SK-N-SH (cell line): Measurements from ENCODE around the gene RAD52. TPM values are rescaled to one million over a fixed set of nuclear protein-coding genes. Genes with fewer than 3 reads are reported as not detected.
A peak's percentile ranks its signal among the peaks of the same experiment; 100 is the strongest.

Experiments used
- CTCF ChIA-PET: fragments of 300-600, 350-600 bp; formaldehyde crosslinking; extraction: SDS; loops from one replicate; lab custom pipeline; 2021; lab: Yijun Ruan, JAX
- POLR2A ChIA-PET: fragments of 350-600 bp; sonication (Branson Sonifier 250); formaldehyde crosslinking; extraction: SDS; loops from one replicate; lab custom pipeline; 2020; ENCODE audit warnings: antibody characterized with exemption, inconsistent platforms; lab: Yijun Ruan, JAX
- DNase-seq: peaks from one replicate; pipeline ENCODE4 v3.0.0; 2012
- H2AFZ ChIP-seq: fragments of 200-600 bp; sonication (generic); 2 replicates; pipeline ENCODE4 v1.8.1; 2016; ENCODE audit warnings: antibody characterized with exemption, mild to moderate bottlenecking, low read depth
- H3F3A ChIP-seq: fragments of 200-600 bp; sonication (generic); replicated peaks from 2 replicates; pipeline ENCODE3; 2016; ENCODE audit warnings: antibody characterized with exemption, mild to moderate bottlenecking; ENCODE audit not compliant: insufficient read depth
- H3K27ac ChIP-seq, 2 experiments: fragments of 200-500 bp in 1 of 2; fragments of 200-600 bp in 1 of 2; sonication (Bioruptor generic) in 1 of 2; sonication (generic), shearing (Covaris generic) in 1 of 2; 2 replicates each; pipeline versions ENCODE4 v1.5.1 to v1.6.1; 2014 to 2016; ENCODE audit warnings: low read depth in 2 of 2, inconsistent platforms in 1 of 2, low read length in 1 of 2, mild to moderate bottlenecking in 1 of 2, mixed read lengths in 1 of 2
- H3K27me3 ChIP-seq: fragments of 200-600 bp; sonication (generic), shearing (Covaris generic); 2 replicates; pipeline ENCODE4 v1.6.1; 2016; ENCODE audit warnings: mixed run types; ENCODE audit not compliant: insufficient read depth
- H3K36me3 ChIP-seq, 2 experiments: fragments of 200-500 bp in 1 of 2; fragments of 200-600 bp in 1 of 2; sonication (Bioruptor generic) in 1 of 2; sonication (generic) in 1 of 2; replicated peaks in 1 of 2; 2 replicates each; pipeline versions ENCODE3 to v1.5.1; 2014 to 2016; ENCODE audit warnings: low read length in 1 of 2, mild to moderate bottlenecking in 1 of 2; ENCODE audit not compliant: insufficient read depth in 2 of 2, control insufficient read depth in 1 of 2
- H3K4me1 ChIP-seq, 2 experiments: fragments of 200-500 bp in 1 of 2; fragments of 200-600 bp in 1 of 2; sonication (Bioruptor generic) in 1 of 2; sonication (generic), shearing (Covaris generic) in 1 of 2; 2 replicates each; pipeline versions ENCODE4 v1.5.1 to v1.6.1; 2014 to 2016; ENCODE audit warnings: low read depth in 1 of 2, low read length in 1 of 2, mixed run types in 1 of 2; ENCODE audit not compliant: insufficient read depth in 2 of 2, control insufficient read depth in 1 of 2
- H3K4me2 ChIP-seq: fragments of 200-600 bp; sonication (generic), shearing (Covaris generic); 2 replicates; pipeline ENCODE4 v1.6.1; 2017; ENCODE audit warnings: mixed run types
- H3K4me3 ChIP-seq, 2 experiments: fragments of 200-500 bp in 1 of 2; fragments of 200-600 bp in 1 of 2; sonication (Bioruptor generic) in 1 of 2; sonication (generic), shearing (Covaris generic) in 1 of 2; 2 replicates each; pipeline versions ENCODE4 v1.5.1 to v1.8.1; 2014 to 2016; ENCODE audit warnings: low read depth in 2 of 2, inconsistent platforms in 1 of 2, low read length in 1 of 2, mild to moderate bottlenecking in 1 of 2, mixed read lengths in 1 of 2, moderate library complexity in 1 of 2
- H3K79me2 ChIP-seq: fragments of 200-600 bp; sonication (generic); 2 replicates; pipeline ENCODE4 v1.8.1; 2017; ENCODE audit warnings: mild to moderate bottlenecking; ENCODE audit not compliant: insufficient read depth
- H3K9ac ChIP-seq: fragments of 200-600 bp; sonication (generic); 2 replicates; pipeline ENCODE4 v1.6.1; 2017; ENCODE audit warnings: mixed run types
- H3K9me2 ChIP-seq: fragments of 200-600 bp; sonication (generic); 2 replicates; pipeline ENCODE4 v1.6.1; 2017; ENCODE audit warnings: mixed run types
- H3K9me3 ChIP-seq: fragments of 200-600 bp; sonication (generic); 2 replicates; pipeline ENCODE4 v1.6.1; 2017; ENCODE audit warnings: mixed run types, mild to moderate bottlenecking, moderate library complexity
- H4K20me1 ChIP-seq: fragments of 200-600 bp; sonication (generic); 2 replicates; pipeline ENCODE4 v1.6.1; 2017; ENCODE audit warnings: mild to moderate bottlenecking, mixed run types; ENCODE audit not compliant: insufficient read depth
- ELF1 ChIP-seq: IDR thresholded peaks from 2 replicates; pipeline ENCODE4 v1.4.0; 2012
- EP300 ChIP-seq, 2 experiments: IDR thresholded peaks; 2 replicates each; pipeline versions ENCODE4 v1.4.0 to v1.6.1; 2012; ENCODE audit warnings: borderline replicate concordance in 1 of 2, low read depth in 1 of 2, low read length in 1 of 2
- EZH2phosphoT487 ChIP-seq: fragments of 200-600 bp; sonication (generic); IDR thresholded peaks from 2 replicates; pipeline ENCODE4 v1.6.1; 2017; ENCODE audit warnings: low read depth, mixed run types, mild to moderate bottlenecking, antibody characterized with exemption, moderate library complexity, borderline replicate concordance
- FOXJ3 ChIP-seq: sonication (generic); formaldehyde crosslinking; IDR thresholded peaks from 2 replicates; pipeline ENCODE4 v1.5.1; 2020; ENCODE audit warnings: mild to moderate bottlenecking, missing genetic modification reagents
- FOXM1 ChIP-seq: IDR thresholded peaks from 2 replicates; pipeline ENCODE4 v1.4.0; 2012; ENCODE audit warnings: low read depth, mild to moderate bottlenecking
- GABPA ChIP-seq: IDR thresholded peaks from 2 replicates; pipeline ENCODE4 v1.4.0; 2012; ENCODE audit warnings: low read depth, mild to moderate bottlenecking
- JUND ChIP-seq: IDR thresholded peaks from 2 replicates; pipeline ENCODE4 v1.4.0; 2012
- MEF2A ChIP-seq: IDR thresholded peaks from 2 replicates; pipeline ENCODE4 v1.4.0; 2012; ENCODE audit warnings: low read depth, borderline replicate concordance
- MXI1 ChIP-seq: IDR thresholded peaks from 2 replicates; pipeline ENCODE4 v1.6.1; 2012; ENCODE audit warnings: mild to moderate bottlenecking, low read depth, low read length, improper control_type of control experiment
- NFIC ChIP-seq: IDR thresholded peaks from 2 replicates; pipeline ENCODE4 v1.4.0; 2012; ENCODE audit warnings: borderline replicate concordance
- NRF1 ChIP-seq: IDR thresholded peaks from 2 replicates; pipeline ENCODE4 v1.6.1; 2012; ENCODE audit warnings: low read depth, mild to moderate bottlenecking, low read length
- POLR2AphosphoS5 ChIP-seq: IDR thresholded peaks from 2 replicates; pipeline ENCODE4 v1.6.1; 2012; ENCODE audit warnings: low read depth, low read length
- RAD21 ChIP-seq: IDR thresholded peaks from 2 replicates; pipeline ENCODE4 v1.6.1; 2012; ENCODE audit warnings: mild to moderate bottlenecking, low read length
- RCOR1 ChIP-seq: fragments of 150-350 bp; IDR thresholded peaks from 2 replicates; pipeline ENCODE4 v1.6.1; 2017; ENCODE audit warnings: antibody characterized with exemption, low read length
- SIN3A ChIP-seq: IDR thresholded peaks from 2 replicates; pipeline ENCODE4 v1.6.1; 2012; ENCODE audit warnings: low read depth, mild to moderate bottlenecking, low read length, moderate library complexity, borderline replicate concordance
- SMC3 ChIP-seq: IDR thresholded peaks from 2 replicates; pipeline ENCODE4 v1.6.1; 2012; ENCODE audit warnings: low read depth, low read length, improper control_type of control experiment
- TAF1 ChIP-seq: IDR thresholded peaks from 2 replicates; pipeline ENCODE4 v1.6.1; 2012; ENCODE audit warnings: low read depth, mild to moderate bottlenecking, low read length, moderate library complexity, borderline replicate concordance
- TCF12 ChIP-seq: IDR thresholded peaks from 2 replicates; pipeline ENCODE4 v1.4.0; 2012
- WGBS: methylation state at CpG from one replicate; pipeline ENCODE4 v1.1.6; 2017; ENCODE audit warnings: low lambda C conversion rate; 5-methylcytosine and 5-hydroxymethylcytosine counted together
- polyA plus RNA-seq, 3 experiments: library from polyadenylated mRNA; depleted of rRNA; stranded (reverse); fragments of >200 nt; gene quantifications; 2 replicates each; pipeline ENCODE4 v1.2.3, GENCODE V29; 2012
- TF ChIP-seq, protein P1 (sequence below): IDR thresholded peaks from 2 replicates; pipeline ENCODE4 v1.4.0; 2012; ENCODE audit warnings: low read depth
- TF ChIP-seq, protein P2 (sequence below): IDR thresholded peaks from 2 replicates; pipeline ENCODE4 v1.4.0; 2012; ENCODE audit warnings: low read depth, borderline replicate concordance
- TF ChIP-seq, protein P3 (sequence below): IDR thresholded peaks from 2 replicates; pipeline ENCODE4 v1.4.0; 2012; ENCODE audit warnings: low read depth, borderline replicate concordance
- TF ChIP-seq, protein P4 (sequence below): IDR thresholded peaks from 2 replicates; pipeline ENCODE4; 2012

The RAD52 gene
- polyA plus RNA-seq, 1 of the 3 experiments (the other 2 are of a cell fraction) = 11.2 TPM

DNA sequence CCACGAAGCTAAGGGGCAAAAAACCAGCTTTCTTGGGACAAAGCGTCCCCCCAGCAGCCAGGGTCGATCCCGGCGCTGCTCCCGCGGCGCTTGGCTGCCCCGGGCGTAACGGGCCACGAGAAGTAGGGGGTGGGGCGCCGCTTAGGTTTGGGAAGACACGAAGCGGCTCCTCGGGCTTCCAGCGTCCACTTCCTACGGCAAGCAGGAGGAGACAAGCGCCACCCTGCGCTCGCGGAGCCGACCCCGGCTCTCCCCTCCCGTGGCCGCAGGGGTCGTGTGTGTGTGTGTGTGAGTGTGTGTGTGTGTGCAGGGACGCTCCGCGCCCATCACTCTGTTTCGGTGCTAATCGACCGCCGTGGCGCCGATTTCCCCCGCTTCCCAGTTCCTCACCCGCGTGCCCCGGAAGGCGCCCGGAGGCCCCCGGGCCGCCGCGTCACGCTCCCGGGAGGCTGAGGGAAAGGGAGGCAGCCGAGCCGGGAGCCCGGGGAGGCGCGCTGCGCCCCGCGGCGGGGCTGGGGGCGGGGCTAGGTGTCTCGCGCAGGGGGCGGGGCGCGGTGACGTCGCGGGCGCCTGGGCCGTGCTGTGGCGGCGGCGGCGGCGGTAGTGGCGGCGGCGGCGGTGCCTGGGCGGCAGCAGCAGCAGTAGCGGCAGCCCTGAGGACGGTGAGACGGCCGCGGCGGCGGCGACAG lies 41.3 kb upstream of the RAD52 start, which contains the start of gene ERC1 (continued):
- no peak for TF ChIP-seq EZH2phosphoT487
- TF ChIP-seq GABPA = peak; percentile 48; the same call in 1 of the 2 replicates
- no peak for TF ChIP-seq FOXM1
- TF ChIP-seq, protein P1, sequence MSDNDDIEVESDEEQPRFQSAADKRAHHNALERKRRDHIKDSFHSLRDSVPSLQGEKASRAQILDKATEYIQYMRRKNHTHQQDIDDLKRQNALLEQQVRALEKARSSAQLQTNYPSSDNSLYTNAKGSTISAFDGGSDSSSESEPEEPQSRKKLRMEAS = peak; percentile 79
- TF ChIP-seq FOXJ3 (CRISPR knock-in tag) = peak; percentile 64; the same call in 1 of the 2 replicates
- no peak for TF ChIP-seq EP300 (IDR thresholded peaks at IDR 0.05; ENCODE audit: borderline replicate concordance in 1 of 2, low read depth in 1 of 2, low read length in 1 of 2)
- TF ChIP-seq POLR2AphosphoS5 = peak; percentile 55
- no peak for TF ChIP-seq TCF12
- no peak for TF ChIP-seq JUND
- TF ChIP-seq, protein P2, sequence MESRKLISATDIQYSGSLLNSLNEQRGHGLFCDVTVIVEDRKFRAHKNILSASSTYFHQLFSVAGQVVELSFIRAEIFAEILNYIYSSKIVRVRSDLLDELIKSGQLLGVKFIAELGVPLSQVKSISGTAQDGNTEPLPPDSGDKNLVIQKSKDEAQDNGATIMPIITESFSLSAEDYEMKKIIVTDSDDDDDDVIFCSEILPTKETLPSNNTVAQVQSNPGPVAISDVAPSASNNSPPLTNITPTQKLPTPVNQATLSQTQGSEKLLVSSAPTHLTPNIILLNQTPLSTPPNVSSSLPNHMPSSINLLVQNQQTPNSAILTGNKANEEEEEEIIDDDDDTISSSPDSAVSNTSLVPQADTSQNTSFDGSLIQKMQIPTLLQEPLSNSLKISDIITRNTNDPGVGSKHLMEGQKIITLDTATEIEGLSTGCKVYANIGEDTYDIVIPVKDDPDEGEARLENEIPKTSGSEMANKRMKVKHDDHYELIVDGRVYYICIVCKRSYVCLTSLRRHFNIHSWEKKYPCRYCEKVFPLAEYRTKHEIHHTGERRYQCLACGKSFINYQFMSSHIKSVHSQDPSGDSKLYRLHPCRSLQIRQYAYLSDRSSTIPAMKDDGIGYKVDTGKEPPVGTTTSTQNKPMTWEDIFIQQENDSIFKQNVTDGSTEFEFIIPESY = peak; percentile 58; the same call in 1 of the 2 replicates
- TF ChIP-seq MEF2A = no peak
- TF ChIP-seq ELF1 = peak; percentile 69; the same call in 1 of the 2 replicates
- TF ChIP-seq, protein P3, sequence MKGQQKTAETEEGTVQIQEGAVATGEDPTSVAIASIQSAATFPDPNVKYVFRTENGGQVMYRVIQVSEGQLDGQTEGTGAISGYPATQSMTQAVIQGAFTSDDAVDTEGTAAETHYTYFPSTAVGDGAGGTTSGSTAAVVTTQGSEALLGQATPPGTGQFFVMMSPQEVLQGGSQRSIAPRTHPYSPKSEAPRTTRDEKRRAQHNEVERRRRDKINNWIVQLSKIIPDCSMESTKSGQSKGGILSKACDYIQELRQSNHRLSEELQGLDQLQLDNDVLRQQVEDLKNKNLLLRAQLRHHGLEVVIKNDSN = 0 out of 2 replicates have a peak, but pooled peaks have one; percentile 11
- TF ChIP-seq, all 33 proteins: peak for 11

DNA sequence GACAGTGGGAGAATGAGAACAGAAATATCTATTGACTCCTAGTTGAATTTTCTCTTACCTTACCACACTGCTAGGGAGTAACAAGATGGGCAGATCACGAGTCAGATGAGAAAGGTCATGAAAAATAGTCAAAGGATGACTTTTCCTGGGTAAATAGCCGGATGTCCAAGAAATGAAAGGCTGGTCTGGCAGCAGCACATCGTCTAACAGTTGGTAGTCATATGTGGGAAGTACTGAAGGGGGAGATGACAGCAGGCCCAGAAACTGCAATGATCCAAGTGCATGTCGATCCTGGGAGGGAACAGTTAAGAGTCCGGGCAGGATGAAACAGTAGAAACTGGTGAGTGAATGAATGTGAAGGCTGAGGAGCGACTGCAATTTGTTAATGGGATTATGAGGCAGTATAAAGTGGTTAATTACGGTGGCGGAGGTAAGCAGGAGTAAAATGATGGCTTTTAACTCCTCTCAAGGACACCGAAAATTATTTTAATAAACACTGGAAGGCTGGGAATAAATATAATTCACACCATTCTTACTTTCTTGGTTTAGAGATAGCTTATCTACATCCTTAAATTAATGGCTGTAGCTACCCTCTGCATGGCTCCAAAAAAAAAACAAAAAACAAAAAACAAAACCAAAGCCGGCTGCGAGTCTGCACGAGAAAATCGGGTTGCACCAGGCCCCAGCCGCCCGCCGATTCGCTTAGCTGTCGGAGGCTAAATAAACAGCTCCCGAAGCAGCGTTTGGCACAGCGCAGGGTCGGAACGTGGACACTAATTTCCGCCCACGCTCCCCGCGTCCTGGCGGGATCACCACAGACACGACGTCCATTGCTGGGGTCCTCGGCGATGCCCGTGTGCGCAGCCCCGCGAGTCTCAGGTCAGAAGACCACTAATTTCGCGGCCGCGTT lies 40.5 kb upstream of the RAD52 start:
- Histone ChIP-seq H3K4me3 (peak overlapping the region; percentile 66 to 85), H3F3A (peaks cover 12% of the 10 kb centered on the region), H3K9me3 (no peaks in the 10 kb centered on the region), H3K79me2 (peaks cover 58% of the 10 kb centered on the region), H3K27ac (peak overlapping the region; percentile 96 to 98), H2AFZ (peak overlapping the region; percentile 93), H3K36me3 (peaks cover 0 to 11% of the 10 kb centered on the region in 2 experiments), H3K4me1 (peaks cover 17 to 19% of the 10 kb centered on the region in 2 experiments; a peak in 3 of 4 replicates), H3K27me3 (no peaks in the 10 kb centered on the region), H3K4me2 (peak overlapping the region; percentile 96), H3K9ac (peak overlapping the region; percentile 98), H3K9me2 (no peaks in the 10 kb centered on the region), H4K20me1 (peaks cover 4% of the 10 kb centered on the region)
- WGBS = 3% methylated on average over 37 of the region's 40 CpGs
- ChIA-PET POLR2A (interaction anchor here (0.6 to 1.0 kb wide), 3 partner anchors 43 to 103 kb away, joined by 3 to 5 read pairs (median 3); no protein-coding TSS in a partner anchor), CTCF (interaction anchor here (1.0 to 1.9 kb wide), 3 partner anchors 10 to 103 kb away, joined by 3 to 5 read pairs (median 5); partner anchors contain the start of gene RAD52)
- peak; percentile 73 for DNase-seq
- TF ChIP-seq, protein P2 = no peak
- TF ChIP-seq JUND (no peak), MXI1 (peak; percentile 70), POLR2AphosphoS5 (peak; percentile 38), SIN3A (peak; percentile 81; the same call in 1 of the 2 replicates), TCF12 (peak; percentile 41), RAD21 (no peak), NRF1 (no peak), SMC3 (0 out of 2 replicates have a peak, but pooled peaks have one; percentile 2), TAF1 (0 out of 2 replicates have a peak, but pooled peaks have one; percentile 33), RCOR1 (0 out of 2 replicates have a peak, but pooled peaks have one; percentile 18), NFIC (0 out of 2 replicates have a peak, but pooled peaks have one; percentile 19)
- TF ChIP-seq, protein P4, sequence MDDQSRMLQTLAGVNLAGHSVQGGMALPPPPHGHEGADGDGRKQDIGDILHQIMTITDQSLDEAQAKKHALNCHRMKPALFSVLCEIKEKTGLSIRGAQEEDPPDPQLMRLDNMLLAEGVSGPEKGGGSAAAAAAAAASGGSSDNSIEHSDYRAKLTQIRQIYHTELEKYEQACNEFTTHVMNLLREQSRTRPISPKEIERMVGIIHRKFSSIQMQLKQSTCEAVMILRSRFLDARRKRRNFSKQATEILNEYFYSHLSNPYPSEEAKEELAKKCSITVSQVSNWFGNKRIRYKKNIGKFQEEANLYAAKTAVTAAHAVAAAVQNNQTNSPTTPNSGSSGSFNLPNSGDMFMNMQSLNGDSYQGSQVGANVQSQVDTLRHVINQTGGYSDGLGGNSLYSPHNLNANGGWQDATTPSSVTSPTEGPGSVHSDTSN = peak; percentile 35; the same call in 1 of the 2 replicates
- TF ChIP-seq, protein P1 = peak; percentile 87
